Breast epithelium (tissue), 3 donors: Measurements from ENCODE around the gene USP28.

Source experiments
- CTCF ChIP-seq, 3 donors: fragments of 450-650 bp; IDR thresholded peaks; one replicate each; pipeline ENCODE4 v1.5.1; 2016 to 2017; ENCODE audit warnings: antibody characterized with exemption in 3 of 3, mild to moderate bottlenecking in 3 of 3, moderate library complexity in 3 of 3
- POLR2A ChIP-seq: fragments of 450-650 bp; IDR thresholded peaks from one replicate; pipeline ENCODE4 v1.6.1; 2016; ENCODE audit warnings: antibody characterized with exemption, mild to moderate bottlenecking, moderate library complexity

- TF ChIP-seq POLR2A: no peak
- no peak for TF ChIP-seq CTCF (IDR thresholded peaks at IDR 0.05)
Observed at GRCh38 chr11:113871336-113871735, 4.0 kb downstream of the USP28 start.
